K562 (cell line): ENCODE data around the gene RAB5A. TPM values are rescaled to one million over a fixed set of nuclear protein-coding genes. Genes with fewer than 3 reads are reported as not detected.

Source experiments
- CCNT2 ChIP-seq: IDR thresholded peaks from 2 replicates; pipeline ENCODE4 v1.6.1; 2011; ENCODE audit warnings: borderline replicate concordance, low read depth, mild to moderate bottlenecking, moderate library complexity, mixed read lengths, low read length; ENCODE audit not compliant: insufficient read length; ENCODE audit errors: extremely low read depth
- EP400 ChIP-seq: fragments of 450-650 bp; IDR thresholded peaks from 2 replicates; pipeline ENCODE4 v1.6.1; 2017; ENCODE audit warnings: antibody characterized with exemption, mild to moderate bottlenecking, moderate library complexity
- HCFC1 ChIP-seq: IDR thresholded peaks from 2 replicates; pipeline ENCODE4 v1.6.1; 2012; ENCODE audit warnings: low read depth, low read length, improper control_type of control experiment
- HINFP ChIP-seq: fragments of 450-650 bp; conservative IDR thresholded peaks from 2 replicates; pipeline ENCODE4 v1.6.1; 2016; ENCODE audit warnings: missing genetic modification characterization, low read depth, mild to moderate bottlenecking, control low read depth, missing compliant biosample characterization
- HNRNPUL1 ChIP-seq: fragments of 200-400 bp; formaldehyde crosslinking; IDR thresholded peaks from 2 replicates; pipeline ENCODE4 v1.6.1; 2017; ENCODE audit warnings: low read length
- MLLT1 ChIP-seq, 2 experiments: fragments of 450-650 bp; IDR thresholded peaks; 2 replicates each; pipeline ENCODE4 v1.6.1; 2016
- MXI1 ChIP-seq: IDR thresholded peaks from 2 replicates; pipeline ENCODE4 v1.6.1; 2011; ENCODE audit warnings: low read depth, mild to moderate bottlenecking, improper control_type of control experiment, low read length
- NFXL1 ChIP-seq: fragments of 450-650 bp; formaldehyde crosslinking; IDR thresholded peaks from 2 replicates; pipeline ENCODE4 v1.4.0; 2021; ENCODE audit warnings: mild to moderate bottlenecking
- NR2C2 ChIP-seq, 2 experiments: fragments of 200-800 bp in 1 of 2; sonication (Bioruptor generic) in 1 of 2; sonication (generic) in 1 of 2; formaldehyde crosslinking in 1 of 2; IDR thresholded peaks; 2 replicates each; pipeline versions ENCODE4 v1.6.1 to v1.8.0; 2016 to 2022; ENCODE audit warnings: mild to moderate bottlenecking in 1 of 2, missing compliant biosample characterization in 1 of 2, missing genetic modification characterization in 1 of 2, missing genetic modification reagents in 1 of 2
- POLR2AphosphoS2 ChIP-seq: IDR thresholded peaks from 2 replicates; pipeline ENCODE4 v1.6.1; 2012; ENCODE audit warnings: low read length, improper control_type of control experiment
- PREB ChIP-seq: sonication (generic); formaldehyde crosslinking; IDR thresholded peaks from 2 replicates; pipeline ENCODE4 v1.8.1; 2023; ENCODE audit warnings: mild to moderate bottlenecking, missing genetic modification reagents
- PRMT5 ChIP-seq: sonication (generic); formaldehyde crosslinking; IDR thresholded peaks from 2 replicates; pipeline ENCODE4 v1.5.0; 2020; ENCODE audit warnings: missing genetic modification reagents
- RAD21 ChIP-seq, 2 experiments: fragments of 250-450 bp in 1 of 2; fragments of 450-650 bp in 1 of 2; sonication (Bioruptor Pico) in 1 of 2; formaldehyde crosslinking in 1 of 2; IDR thresholded peaks in 1 of 2; conservative IDR thresholded peaks in 1 of 2; 2 replicates each; pipeline versions ENCODE4 v1.4.0 to v1.8.0; 2020 to 2022; ENCODE audit warnings: mild to moderate bottlenecking in 2 of 2, moderate library complexity in 1 of 2
- RAD51 ChIP-seq: fragments of 450-650 bp; IDR thresholded peaks from 2 replicates; pipeline ENCODE4 v1.7.1; 2016; ENCODE audit warnings: low read depth, mild to moderate bottlenecking, borderline replicate concordance
- SMAD4 ChIP-seq: fragments of 250-450 bp; sonication (Bioruptor Pico); conservative IDR thresholded peaks from 2 replicates; pipeline ENCODE4 v1.8.0; 2021; ENCODE audit warnings: inconsistent platforms, mild to moderate bottlenecking, moderate library complexity
- XRCC4 ChIP-seq: IDR thresholded peaks from one replicate; pipeline ENCODE4 v1.6.1; 2011; ENCODE audit not compliant: insufficient read depth, insufficient read length; ENCODE audit errors: extremely low read depth
- ZFPM2 ChIP-seq: fragments of 250-450 bp; sonication (Bioruptor Pico); IDR thresholded peaks from 2 replicates; pipeline ENCODE4 v1.5.1; 2022; ENCODE audit warnings: mild to moderate bottlenecking
- polyA plus RNA-seq, 8 experiments: library from polyadenylated mRNA; depleted of rRNA in 4 of 8; stranded (reverse) in 5 of 8; unstranded in 3 of 8; fragments of >200 nt; fragmentation: Nextera tagmentation in 2 of 8; fragmentation: Illumina TruSeq in 1 of 8; extraction: Ambion mirVana in 2 of 8; extraction: Trizol in 1 of 8; gene quantifications; 2 replicates each; pipeline versions ENCODE4 v1.2.1 to v1.2.3, GENCODE V29; 2011 to 2014; ENCODE audit warnings: inconsistent platforms in 1 of 8, missing spikeins in 1 of 8
- total RNA-seq, 7 experiments: library from RNA; depleted of rRNA in 6 of 7; stranded (reverse); fragments of >200 nt in 6 of 7; fragmentation: Illumina TruSeq in 2 of 7; extraction: Trizol in 2 of 7; gene quantifications; 2 replicates each; pipeline versions ENCODE4 v1.2.1 to v1.2.3, GENCODE V29; 2011 to 2021; ENCODE audit warnings: low replicate concordance in 1 of 7
- TF ChIP-seq, protein P1 (sequence below): fragments of 450-650 bp; formaldehyde crosslinking; conservative IDR thresholded peaks from 2 replicates; pipeline ENCODE4 v1.4.0; 2022; ENCODE audit warnings: mild to moderate bottlenecking, missing genetic modification characterization
- TF ChIP-seq, protein P2 (sequence below), 2 experiments: fragments of 200-800 bp in 1 of 2; sonication (Bioruptor generic) in 1 of 2; sonication (generic) in 1 of 2; formaldehyde crosslinking in 1 of 2; IDR thresholded peaks in 1 of 2; conservative IDR thresholded peaks in 1 of 2; 2 replicates each; pipeline versions ENCODE4 v1.5.0 to v1.6.1; 2016 to 2020; ENCODE audit warnings: missing compliant biosample characterization in 1 of 2, missing genetic modification characterization in 1 of 2, missing genetic modification reagents in 1 of 2

Gene RAB5A
- total and polyA plus RNA-seq, 9 of the 15 experiments (the other 6 are each of a cell fraction or from before 2014, with no cell fraction given): 28.3 to 64.2 (median 49.0) TPM

GRCh38 chr3:19937459-19938294 is 9.2 kb upstream of the RAB5A start (continued):
- TF ChIP-seq MLLT1 (IDR thresholded peaks at IDR 0.05): peak in 1 of 2 experiments; percentile 71; a peak in 1 of 4 replicates
- TF ChIP-seq RAD21 (CRISPR knock-in tag; conservative IDR thresholded peaks at IDR 0.05 in 1 of 2, IDR thresholded peaks at IDR 0.05 in 1 of 2): peak; percentile 20 to 34; a peak in 3 of 4 replicates
- no peak for TF ChIP-seq XRCC4
- TF ChIP-seq SMAD4 (CRISPR knock-in tag): peak; percentile 72
- TF ChIP-seq PREB (CRISPR knock-in tag): no peak
- TF ChIP-seq, protein P1, sequence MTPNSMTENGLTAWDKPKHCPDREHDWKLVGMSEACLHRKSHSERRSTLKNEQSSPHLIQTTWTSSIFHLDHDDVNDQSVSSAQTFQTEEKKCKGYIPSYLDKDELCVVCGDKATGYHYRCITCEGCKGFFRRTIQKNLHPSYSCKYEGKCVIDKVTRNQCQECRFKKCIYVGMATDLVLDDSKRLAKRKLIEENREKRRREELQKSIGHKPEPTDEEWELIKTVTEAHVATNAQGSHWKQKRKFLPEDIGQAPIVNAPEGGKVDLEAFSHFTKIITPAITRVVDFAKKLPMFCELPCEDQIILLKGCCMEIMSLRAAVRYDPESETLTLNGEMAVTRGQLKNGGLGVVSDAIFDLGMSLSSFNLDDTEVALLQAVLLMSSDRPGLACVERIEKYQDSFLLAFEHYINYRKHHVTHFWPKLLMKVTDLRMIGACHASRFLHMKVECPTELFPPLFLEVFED (CRISPR knock-in tag): peak; percentile 78; the same call in 1 of the 2 replicates
- no peak for TF ChIP-seq NFXL1
- TF ChIP-seq MXI1: no peak
- no peak for TF ChIP-seq NR2C2 (CRISPR knock-in tag; IDR thresholded peaks at IDR 0.05)
- TF ChIP-seq NR2C2 (tag; IDR thresholded peaks at IDR 0.05): no peak
- TF ChIP-seq POLR2AphosphoS2: no peak
- no peak for TF ChIP-seq CCNT2
- peak; percentile 15; the same call in 1 of the 2 replicates for TF ChIP-seq EP400
- no peak for TF ChIP-seq HINFP (tag)
- no peak for TF ChIP-seq HCFC1
- TF ChIP-seq ZFPM2 (CRISPR knock-in tag): no peak
- peak; percentile 61 for TF ChIP-seq RAD51
- no peak for TF ChIP-seq PRMT5 (CRISPR knock-in tag)
- TF ChIP-seq, protein P2, sequence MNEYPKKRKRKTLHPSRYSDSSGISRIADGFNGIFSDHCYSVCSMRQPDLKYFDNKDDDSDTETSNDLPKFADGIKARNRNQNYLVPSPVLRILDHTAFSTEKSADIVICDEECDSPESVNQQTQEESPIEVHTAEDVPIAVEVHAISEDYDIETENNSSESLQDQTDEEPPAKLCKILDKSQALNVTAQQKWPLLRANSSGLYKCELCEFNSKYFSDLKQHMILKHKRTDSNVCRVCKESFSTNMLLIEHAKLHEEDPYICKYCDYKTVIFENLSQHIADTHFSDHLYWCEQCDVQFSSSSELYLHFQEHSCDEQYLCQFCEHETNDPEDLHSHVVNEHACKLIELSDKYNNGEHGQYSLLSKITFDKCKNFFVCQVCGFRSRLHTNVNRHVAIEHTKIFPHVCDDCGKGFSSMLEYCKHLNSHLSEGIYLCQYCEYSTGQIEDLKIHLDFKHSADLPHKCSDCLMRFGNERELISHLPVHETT (CRISPR knock-in tag; conservative IDR thresholded peaks at IDR 0.05 in 1 of 2, IDR thresholded peaks at IDR 0.05 in 1 of 2): peak in 1 of 2 experiments; percentile 51; a peak in 1 of 4 replicates
- TF ChIP-seq HNRNPUL1: no peak
